CD14-positive monocyte (primary cell): ENCODE measurements around the gene BAZ1A. TPM values are rescaled to one million over a fixed set of nuclear protein-coding genes. Genes with fewer than 3 reads are reported as not detected.

ENCODE experiments used
- DNase-seq, 3 donors: peaks; one replicate each; pipeline ENCODE4 v3.0.0-alpha.2; 2011 to 2022
- H2AFZ ChIP-seq: 2 replicates; pipeline ENCODE4 v1.6.0; 2012; ENCODE audit warnings: mild to moderate bottlenecking, low read depth, low read length, inconsistent platforms; ENCODE audit not compliant: insufficient read depth, poor library complexity, severe bottlenecking
- H3K27ac ChIP-seq, 2 donors: 1 replicate in 1 of 2; 2 replicates in 1 of 2; pipeline ENCODE4 v1.5.1; 2012 to 2013; ENCODE audit warnings: low read length in 2 of 2, control low read depth in 1 of 2, inconsistent platforms in 1 of 2, low read depth in 1 of 2, mild to moderate bottlenecking in 1 of 2
- H3K27me3 ChIP-seq, 2 donors: one replicate each; pipeline versions ENCODE4 v1.6.0 to v1.6.1; 2011 to 2013; ENCODE audit warnings: low read length in 2 of 2; ENCODE audit not compliant: control insufficient read depth in 2 of 2, insufficient read depth in 2 of 2
- H3K36me3 ChIP-seq, 2 donors: replicated peaks in 1 of 2; 1 replicate in 1 of 2; 2 replicates in 1 of 2; pipeline versions ENCODE4 v1.5.1 to v1.6.1; 2012 to 2013; ENCODE audit warnings: low read length in 2 of 2, control low read depth in 1 of 2, inconsistent platforms in 1 of 2, mild to moderate bottlenecking in 1 of 2; ENCODE audit not compliant: insufficient read depth in 2 of 2, control insufficient read depth in 1 of 2
- H3K4me1 ChIP-seq, 2 donors: 1 replicate in 1 of 2; 2 replicates in 1 of 2; pipeline versions ENCODE4 v1.5.1 to v1.6.1; 2012 to 2013; ENCODE audit warnings: low read length in 2 of 2, control low read depth in 1 of 2, inconsistent platforms in 1 of 2, mild to moderate bottlenecking in 1 of 2, moderate library complexity in 1 of 2; ENCODE audit not compliant: insufficient read depth in 2 of 2, control insufficient read depth in 1 of 2
- H3K4me2 ChIP-seq: replicated peaks from 2 replicates; pipeline ENCODE3; 2012; ENCODE audit warnings: low read length, moderate library complexity, mild to moderate bottlenecking; ENCODE audit not compliant: poor library complexity, severe bottlenecking; ENCODE audit errors: extremely low read depth
- H3K4me3 ChIP-seq, 3 experiments: fragments of 200-600 bp in 1 of 3; sonication (generic) in 1 of 3; replicated peaks in 1 of 3; 1 replicate in 2 of 3; 2 replicates in 1 of 3; pipeline ENCODE4 v1.5.1; 2011 to 2013; ENCODE audit warnings: low read length in 3 of 3, mild to moderate bottlenecking in 3 of 3, control low read depth in 2 of 3, low read depth in 2 of 3, inconsistent platforms in 1 of 3, moderate library complexity in 1 of 3
- H3K79me2 ChIP-seq: 2 replicates; pipeline ENCODE4 v1.6.0; 2012; ENCODE audit warnings: mild to moderate bottlenecking, control low read depth, inconsistent platforms, low read length, moderate library complexity; ENCODE audit not compliant: insufficient read depth
- H3K9ac ChIP-seq: 2 replicates; pipeline ENCODE4 v1.6.0; 2017; ENCODE audit warnings: low read length, mild to moderate bottlenecking; ENCODE audit not compliant: insufficient read depth, poor library complexity, severe bottlenecking
- H3K9me3 ChIP-seq, 2 donors: replicated peaks in 1 of 2; 1 replicate in 1 of 2; 2 replicates in 1 of 2; pipeline versions ENCODE4 v1.5.1 to v1.6.1; 2012 to 2013; ENCODE audit warnings: low read length in 2 of 2, control low read depth in 1 of 2; ENCODE audit not compliant: control insufficient read depth in 1 of 2, insufficient read depth in 1 of 2
- H4K20me1 ChIP-seq: 2 replicates; pipeline ENCODE4 v1.6.0; 2012; ENCODE audit warnings: mild to moderate bottlenecking, low read length, control low read depth, moderate library complexity; ENCODE audit not compliant: insufficient read depth
- H3K27ac Mint-ChIP-seq, 7 donors: one replicate each; pipeline ENCODE4 v1.8.0; 2020; ENCODE audit warnings: mild to moderate bottlenecking in 7 of 7, mixed read lengths in 7 of 7, moderate library complexity in 6 of 7, inconsistent platforms in 2 of 7
- H3K27me3 Mint-ChIP-seq, 3 donors: one replicate each; pipeline ENCODE4 v1.8.0; 2021 to 2022; ENCODE audit warnings: low read depth in 3 of 3, mild to moderate bottlenecking in 3 of 3, mixed read lengths in 3 of 3, moderate library complexity in 3 of 3, inconsistent platforms in 1 of 3
- H3K36me3 Mint-ChIP-seq, 2 donors: one replicate each; pipeline ENCODE4 v1.8.0; 2020; ENCODE audit warnings: mixed read lengths in 2 of 2, inconsistent platforms in 1 of 2, mild to moderate bottlenecking in 1 of 2
- H3K4me1 Mint-ChIP-seq: one replicate; pipeline ENCODE4 v1.8.0; 2020; ENCODE audit warnings: mild to moderate bottlenecking, mixed read lengths
- H3K4me3 Mint-ChIP-seq, 2 donors: one replicate each; pipeline ENCODE4 v1.8.0; 2020; ENCODE audit warnings: mild to moderate bottlenecking in 2 of 2, mixed read lengths in 2 of 2, moderate library complexity in 1 of 2
- H3K9me3 Mint-ChIP-seq, 7 donors: one replicate each; pipeline ENCODE4 v1.8.0; 2020 to 2022; ENCODE audit warnings: mixed read lengths in 7 of 7, mild to moderate bottlenecking in 6 of 7, moderate library complexity in 6 of 7, inconsistent platforms in 2 of 7
- CTCF ChIP-seq: fragments of 200-600 bp; IDR thresholded peaks from one replicate; pipeline ENCODE4 v1.8.0; 2022; ENCODE audit warnings: antibody characterized with exemption, mild to moderate bottlenecking
- WGBS: methylation state at CpG from one replicate; pipeline ENCODE4 v1.1.5; 2013; ENCODE audit warnings: missing lambda C conversion rate; ENCODE audit not compliant: insufficient coverage; 5-methylcytosine and 5-hydroxymethylcytosine counted together
- intact Hi-C, 2 donors: fragments of 100-400 bp; cut with micrococcal nuclease; formaldehyde crosslinking; loops; one replicate each; pipeline versions ENCODE4 v1.15.0 to v1.15.1; 2023
- polyA plus RNA-seq, 3 donors: library from polyadenylated mRNA; depleted of rRNA in 1 of 3; unstranded in 2 of 3; stranded (reverse) in 1 of 3; fragments of 300-500 nt in 2 of 3; fragments of >200 nt in 1 of 3; fragmentation: Illumina TruSeq in 2 of 3; gene quantifications; 1 replicate in 2 of 3; 2 replicates in 1 of 3; pipeline ENCODE4 v1.2.3, GENCODE V29; 2012 to 2021

The BAZ1A gene
- polyA plus RNA-seq, 3 donors: 7.3 to 25.5 (median 12.7) TPM

DNA sequence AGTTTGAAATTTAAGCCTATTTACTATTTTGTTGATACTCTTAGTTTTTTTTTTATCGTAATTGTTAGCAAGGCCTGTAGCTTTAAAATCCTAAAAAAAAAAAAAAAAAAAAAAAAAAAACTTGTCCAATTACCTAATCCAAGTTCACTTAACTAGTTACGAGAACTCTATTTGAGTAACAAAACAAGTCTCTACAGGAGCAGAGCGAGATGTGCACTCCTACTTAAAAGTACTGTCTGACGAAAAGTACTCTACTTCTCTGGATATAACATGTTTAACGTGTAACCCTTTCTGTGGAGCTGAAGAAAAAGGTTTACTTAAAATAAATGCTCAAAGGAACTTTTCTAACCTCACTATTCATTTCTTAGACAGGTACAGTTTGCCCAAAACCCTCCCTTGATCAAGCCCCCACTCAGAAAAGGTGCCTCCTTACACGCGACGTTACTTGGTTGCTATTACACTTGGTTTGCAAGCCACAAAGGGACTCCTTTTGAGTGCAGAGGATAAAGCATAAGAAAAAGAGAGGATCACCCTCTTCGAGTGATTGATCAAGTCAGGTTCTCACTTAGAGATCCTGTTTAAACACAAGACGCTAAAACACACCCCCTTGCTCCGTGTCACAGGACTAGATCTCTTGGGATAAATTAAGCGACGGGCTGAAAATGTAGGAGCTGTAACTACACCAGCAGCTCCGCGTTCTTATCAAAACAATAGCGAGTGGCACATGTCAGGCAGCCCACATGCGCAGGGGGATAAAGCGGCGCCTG lies 2.2 kb downstream of the BAZ1A start:
- H3K27ac ChIP-seq: peak overlapping the region; percentile 94 to 99
- Mint-ChIP-seq H3K4me1 (peaks cover 36% of the 10 kb centered on the region), H3K36me3 (peaks cover 26 to 29% of the 10 kb centered on the region in 2 donors), H3K27me3 (no peaks in the 10 kb centered on the region), H3K9me3 (peaks cover 0 to 3% (median 0%) of the 10 kb centered on the region in 7 donors), H3K4me3 (peak overlapping the region; percentile 98 to 100), H3K27ac (peak overlapping the region; percentile 99 to 100 (median 99))
- no peak for TF ChIP-seq CTCF
- peak in 1 of 3 donors; percentile 16 for DNase-seq
- no peaks in the 10 kb centered on the region for H3K27me3 ChIP-seq
- peaks cover 14 to 18% of the 10 kb centered on the region in 2 donors for H3K4me1 ChIP-seq
- peaks cover 13 to 30% of the 10 kb centered on the region in 2 donors for H3K36me3 ChIP-seq
- peak overlapping the region; percentile 71 to 99 (median 82) for H3K4me3 ChIP-seq
- H3K4me2 ChIP-seq: peak overlapping the region; percentile 89
- H3K9ac ChIP-seq: peak overlapping the region; percentile 99
- peaks cover 57% of the 10 kb centered on the region for H4K20me1 ChIP-seq
- peaks cover 78% of the 10 kb centered on the region for H3K79me2 ChIP-seq
- H3K9me3 ChIP-seq: no peaks in the 10 kb centered on the region
- peak overlapping the region; percentile 65 for H2AFZ ChIP-seq
- 0% methylated on average over 6 of the region's 19 CpGs for WGBS
- intact Hi-C loops: loop anchor here (2.0 to 10.0 kb wide), 6 partner anchors 41 to 408 kb away; partner anchors contain the start of genes FAM177A1 (in 2 of the 2), SRP54 (in 2 of the 2), PPP2R3C (in 1 of the 2) and PRORP (in 1 of the 2)

- Mint-ChIP-seq H3K27ac (peak overlapping the region in 2 of 7 donors; percentile 4 to 8), H3K4me3 (no peak overlapping the region), H3K36me3 (peaks cover 31 to 70% of the 10 kb centered on the region in 2 donors), H3K4me1 (peaks cover 20% of the 10 kb centered on the region), H3K9me3 (no peaks in the 10 kb centered on the region), H3K27me3 (peaks cover 0 to 3% (median 0%) of the 10 kb centered on the region in 3 donors)
- H3K4me2 ChIP-seq: no peak overlapping the region
- H3K36me3 ChIP-seq: peaks cover 20 to 60% of the 10 kb centered on the region in 2 donors
- peaks cover 3 to 4% of the 10 kb centered on the region in 2 donors for H3K4me1 ChIP-seq
- intact Hi-C loops: no loop called here
- H3K27me3 ChIP-seq: no peaks in the 10 kb centered on the region
- no peak overlapping the region for H3K9ac ChIP-seq
- peak overlapping the region in 1 of 2 donors; percentile 11 for H3K27ac ChIP-seq
- H3K4me3 ChIP-seq: no peak overlapping the region
- DNase-seq: no peak
- 100% methylated on average over 1 of the region's 5 CpGs for WGBS
- H4K20me1 ChIP-seq: peaks cover 99% of the 10 kb centered on the region
- peaks cover 98% of the 10 kb centered on the region for H3K79me2 ChIP-seq
- TF ChIP-seq CTCF: no peak
- no peaks in the 10 kb centered on the region for H3K9me3 ChIP-seq
- no peak overlapping the region for H2AFZ ChIP-seq
Measured at GRCh38 chr14:34867199-34867598, 8.0 kb downstream of the BAZ1A start.
